Thyroid gland (tissue), 4 donors: ENCODE results near the gene NEDD4L. TPM values are rescaled to one million over a fixed set of nuclear protein-coding genes. Genes with fewer than 3 reads are reported as not detected.
"Not testable (repeated sequence)": the region's sequence is repeated elsewhere in the genome, so short reads cannot be mapped to it uniquely, and the experiment has no call there.

Experiments used
- DNase-seq, 2 donors: peaks; one replicate each; pipeline ENCODE4 v3.0.0-alpha.2; 2019
- H3K27ac ChIP-seq, 3 donors: fragments of 200-600 bp; sonication (generic); 1 replicate in 2 of 3; 2 replicates in 1 of 3; pipeline ENCODE4 v1.5.1; 2016 to 2019; ENCODE audit warnings: mild to moderate bottlenecking in 1 of 3, moderate library complexity in 1 of 3
- H3K27me3 ChIP-seq: fragments of 200-600 bp; sonication (generic); one replicate; pipeline ENCODE4 v1.5.1; 2019
- H3K36me3 ChIP-seq, 2 donors: fragments of 200-600 bp; sonication (generic); one replicate each; pipeline ENCODE4 v1.5.1; 2016 to 2019
- H3K4me1 ChIP-seq, 2 donors: fragments of 200-600 bp; sonication (generic); one replicate each; pipeline ENCODE4 v1.5.1; 2017 to 2019
- H3K4me3 ChIP-seq, 3 donors: fragments of 200-600 bp; sonication (generic); replicated peaks in 1 of 3; 1 replicate in 2 of 3; 2 replicates in 1 of 3; pipeline ENCODE4 v1.5.1; 2016; ENCODE audit warnings: mild to moderate bottlenecking in 1 of 3
- H3K9me3 ChIP-seq: fragments of 200-600 bp; sonication (generic); one replicate; pipeline ENCODE4 v1.5.1; 2017
- POLR2A ChIP-seq, 2 donors: fragments of 450-650 bp; IDR thresholded peaks; one replicate each; pipeline ENCODE4 v1.6.1; 2017; ENCODE audit warnings: antibody characterized with exemption in 2 of 2, mild to moderate bottlenecking in 2 of 2, moderate library complexity in 1 of 2
- WGBS, 2 donors: methylation state at CpG; one replicate each; pipeline ENCODE4 v1.1.5; 2017; 5-methylcytosine and 5-hydroxymethylcytosine counted together
- intact Hi-C: fragments of 100-400 bp; cut with DNase I; formaldehyde crosslinking; loops from one replicate; pipeline ENCODE4 v1.15.1; 2023
- total RNA-seq, 4 donors: library from RNA; depleted of rRNA; stranded (reverse); fragments of >200 nt; gene quantifications; one replicate each; pipeline ENCODE4 v1.2.3, GENCODE V29; 2016
- TF ChIP-seq, protein P1 (sequence below), 6 experiments: fragments of 200-600 bp in 3 of 6; fragments of 450-650 bp in 3 of 6; sonication (generic) in 3 of 6; IDR thresholded peaks; one replicate each; pipeline ENCODE4 v1.5.1; 2016 to 2019; ENCODE audit warnings: antibody characterized with exemption in 6 of 6, mild to moderate bottlenecking in 2 of 6, inconsistent platforms in 1 of 6, moderate library complexity in 1 of 6

Gene NEDD4L
- total RNA-seq, 4 donors from 2014 or later = 61.5 to 105 (median 78.0) TPM

DNA sequence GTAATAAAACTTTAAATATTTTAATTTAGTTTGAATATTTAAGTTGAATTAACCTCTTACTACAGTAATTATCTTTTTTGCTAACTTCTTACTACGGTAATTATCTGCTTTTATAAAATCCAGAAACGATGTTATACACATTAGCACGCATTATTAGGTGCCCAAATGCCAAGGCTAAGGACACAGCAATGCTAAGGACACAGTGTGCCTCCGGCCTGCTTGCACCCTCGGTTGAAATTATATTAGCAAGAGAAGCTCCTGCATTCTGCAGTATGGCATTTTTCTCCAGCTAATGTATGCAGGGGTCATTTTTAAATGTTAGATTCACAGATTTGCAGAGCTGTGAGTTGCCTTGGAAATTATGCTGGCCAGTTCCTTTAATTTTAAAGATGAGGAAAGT is 220.0 kb downstream of the NEDD4L start:
- H3K27ac ChIP-seq = peak overlapping the region; percentile 74 to 93 (median 89)
- WGBS, 2 donors = 69 to 73% methylated on average over 5 of the region's 5 CpGs
- H3K4me3 ChIP-seq = no peak overlapping the region
- DNase-seq = no peak
- H3K36me3 ChIP-seq = no peaks in the 10 kb centered on the region
- no peaks in the 10 kb centered on the region for H3K9me3 ChIP-seq
- H3K27me3 ChIP-seq = no peaks in the 10 kb centered on the region
- intact Hi-C loops = no loop called here
- TF ChIP-seq, protein P1, sequence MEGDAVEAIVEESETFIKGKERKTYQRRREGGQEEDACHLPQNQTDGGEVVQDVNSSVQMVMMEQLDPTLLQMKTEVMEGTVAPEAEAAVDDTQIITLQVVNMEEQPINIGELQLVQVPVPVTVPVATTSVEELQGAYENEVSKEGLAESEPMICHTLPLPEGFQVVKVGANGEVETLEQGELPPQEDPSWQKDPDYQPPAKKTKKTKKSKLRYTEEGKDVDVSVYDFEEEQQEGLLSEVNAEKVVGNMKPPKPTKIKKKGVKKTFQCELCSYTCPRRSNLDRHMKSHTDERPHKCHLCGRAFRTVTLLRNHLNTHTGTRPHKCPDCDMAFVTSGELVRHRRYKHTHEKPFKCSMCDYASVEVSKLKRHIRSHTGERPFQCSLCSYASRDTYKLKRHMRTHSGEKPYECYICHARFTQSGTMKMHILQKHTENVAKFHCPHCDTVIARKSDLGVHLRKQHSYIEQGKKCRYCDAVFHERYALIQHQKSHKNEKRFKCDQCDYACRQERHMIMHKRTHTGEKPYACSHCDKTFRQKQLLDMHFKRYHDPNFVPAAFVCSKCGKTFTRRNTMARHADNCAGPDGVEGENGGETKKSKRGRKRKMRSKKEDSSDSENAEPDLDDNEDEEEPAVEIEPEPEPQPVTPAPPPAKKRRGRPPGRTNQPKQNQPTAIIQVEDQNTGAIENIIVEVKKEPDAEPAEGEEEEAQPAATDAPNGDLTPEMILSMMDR (IDR thresholded peaks at IDR 0.05) = no peak
- no peak for TF ChIP-seq POLR2A (IDR thresholded peaks at IDR 0.05)
- peaks cover 31 to 40% of the 10 kb centered on the region in 2 donors for H3K4me1 ChIP-seq

DNA sequence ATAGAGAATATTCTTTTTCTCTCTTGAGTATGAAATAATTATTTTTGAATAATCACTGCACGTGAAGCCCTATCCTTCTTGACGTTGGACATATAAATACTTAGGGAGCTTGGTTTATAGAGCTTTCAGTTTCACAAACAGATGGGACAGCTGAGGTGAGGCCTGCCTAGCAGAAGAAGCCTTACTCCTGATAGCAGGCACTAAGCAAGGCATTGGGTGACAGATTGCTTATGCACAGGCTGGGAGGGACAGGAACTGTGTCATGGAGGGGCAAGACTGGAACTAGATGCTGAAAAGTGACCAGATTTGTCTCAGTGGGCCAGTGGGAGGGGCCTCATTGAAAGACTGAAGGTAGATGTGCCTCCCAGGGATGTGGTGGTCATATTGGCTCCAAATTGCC is 220.8 kb downstream of the NEDD4L start:
- WGBS, 2 donors = 89 to 95% methylated on average over 2 of the region's 2 CpGs
- no peaks in the 10 kb centered on the region for H3K27me3 ChIP-seq
- H3K4me1 ChIP-seq = peaks cover 38 to 47% of the 10 kb centered on the region in 2 donors
- no peaks in the 10 kb centered on the region for H3K36me3 ChIP-seq
- peak overlapping the region in 1 of 3 donors; percentile 27 for H3K27ac ChIP-seq
- intact Hi-C loops = no loop called here
- no peak for TF ChIP-seq POLR2A (IDR thresholded peaks at IDR 0.05)
- TF ChIP-seq, protein P1 (IDR thresholded peaks at IDR 0.05) = no peak
- no peak overlapping the region for H3K4me3 ChIP-seq
- no peaks in the 10 kb centered on the region for H3K9me3 ChIP-seq
- no peak for DNase-seq

DNA sequence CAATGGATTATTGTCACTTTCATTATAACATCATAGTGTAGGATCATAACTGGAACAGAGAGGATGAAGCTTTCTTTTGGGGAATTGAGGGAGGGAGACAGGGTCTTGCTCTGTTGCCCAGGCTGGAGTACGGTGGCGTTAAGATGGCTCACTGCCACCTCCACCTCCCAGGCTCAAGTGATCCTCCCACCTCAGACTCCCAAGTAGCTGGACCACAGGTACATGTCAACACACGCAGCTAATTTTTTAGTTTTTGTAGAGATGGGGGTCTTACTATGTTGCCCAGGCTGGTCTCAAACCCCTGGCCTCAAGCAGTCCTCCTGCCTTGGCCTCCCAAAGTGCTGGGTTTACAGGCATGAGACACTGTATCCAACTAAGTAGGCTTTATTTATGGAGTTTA is 221.5 kb downstream of the NEDD4L start:
- H3K4me1 ChIP-seq = peaks cover 42 to 52% of the 10 kb centered on the region in 2 donors
- DNase-seq, H3K9me3 ChIP-seq, intact Hi-C loops, H3K36me3 ChIP-seq, H3K27me3 ChIP-seq, H3K4me3 ChIP-seq: not testable (repeated sequence)
- H3K27ac ChIP-seq = peak overlapping the region in 1 of 3 donors; percentile 27
- WGBS, 2 donors = 94 to 97% methylated on average over 3 of the region's 3 CpGs

DNA sequence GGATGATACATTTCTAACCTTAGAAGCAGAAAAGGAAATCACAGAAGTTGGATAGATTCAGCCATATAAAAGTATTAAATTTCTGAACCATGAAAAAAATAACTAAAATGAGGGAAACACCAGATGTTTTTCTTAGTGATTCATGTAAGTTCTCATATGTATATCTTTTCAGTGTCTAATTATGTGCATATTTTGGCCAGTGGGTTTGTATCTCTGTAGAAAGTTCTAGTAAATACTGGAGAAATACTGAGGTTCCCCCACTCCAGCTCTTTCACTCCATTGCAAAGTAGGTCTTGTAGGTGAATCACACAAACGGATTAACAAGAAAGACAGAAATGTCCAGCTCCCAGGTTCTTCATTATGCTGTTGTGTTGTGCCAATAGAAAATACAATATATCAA is 222.3 kb downstream of the NEDD4L start:
- peaks cover 43 to 56% of the 10 kb centered on the region in 2 donors for H3K4me1 ChIP-seq

DNA sequence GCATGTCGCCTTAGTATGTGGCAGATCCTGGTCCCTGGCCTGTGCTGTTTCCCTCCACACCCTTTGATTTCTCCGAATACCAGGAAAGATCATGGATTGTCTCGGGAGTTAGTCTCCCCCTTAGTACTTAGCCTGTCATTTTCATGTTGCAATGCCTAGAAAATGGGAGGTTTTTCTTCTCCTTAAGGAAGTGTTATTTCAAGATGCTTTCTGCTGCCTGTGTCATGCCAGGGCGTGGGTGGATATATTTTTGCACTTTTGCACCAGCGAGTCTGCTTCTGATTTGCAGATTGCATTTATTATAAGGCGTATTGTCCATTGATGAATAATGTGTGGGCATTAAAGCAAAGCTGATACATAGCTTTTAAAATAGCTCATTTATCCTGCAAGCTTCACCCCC is 223.5 kb downstream of the NEDD4L start:
- no peak for DNase-seq
- Histone ChIP-seq H3K9me3 (no peaks in the 10 kb centered on the region), H3K27me3 (no peaks in the 10 kb centered on the region), H3K36me3 (no peaks in the 10 kb centered on the region), H3K4me3 (no peak overlapping the region), H3K27ac (no peak overlapping the region), H3K4me1 (peaks cover 34 to 51% of the 10 kb centered on the region in 2 donors)
- WGBS, 2 donors = 88 to 91% methylated on average over 6 of the region's 6 CpGs
- intact Hi-C loops = no loop called here
- TF ChIP-seq, protein P1 (IDR thresholded peaks at IDR 0.05) = no peak
- TF ChIP-seq POLR2A (IDR thresholded peaks at IDR 0.05) = no peak

More for the DNA sequence above, 222.3 kb downstream of the NEDD4L start:
- Histone ChIP-seq H3K9me3 (no peaks in the 10 kb centered on the region), H3K27ac (no peak overlapping the region), H3K4me3 (no peak overlapping the region), H3K27me3 (no peaks in the 10 kb centered on the region), H3K36me3 (no peaks in the 10 kb centered on the region)
- 80 to 81% methylated on average over 1 of the region's 1 CpG for WGBS, 2 donors
- DNase-seq = no peak
- TF ChIP-seq, protein P1 (IDR thresholded peaks at IDR 0.05) = no peak
- no peak for TF ChIP-seq POLR2A (IDR thresholded peaks at IDR 0.05)
- intact Hi-C loops = no loop called here

DNA sequence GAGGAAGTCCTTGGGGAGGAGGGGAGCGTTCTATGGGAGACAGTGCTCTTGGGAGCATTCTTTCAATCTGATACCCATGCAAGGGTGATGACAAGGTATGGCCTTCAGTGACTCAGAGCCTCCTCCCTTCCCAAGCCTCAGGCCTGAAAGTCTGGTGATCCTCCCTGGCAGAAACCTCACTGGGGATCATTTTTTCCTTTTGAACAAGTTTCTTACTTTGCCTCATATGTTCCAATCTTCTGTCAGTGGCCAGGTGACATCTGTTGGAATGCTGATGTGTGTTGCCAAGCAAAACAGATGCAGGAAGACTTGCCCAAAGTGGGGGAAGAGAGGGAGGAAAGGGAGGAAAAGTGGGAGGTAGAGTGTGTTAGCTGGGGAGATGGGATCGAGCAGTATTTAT is 224.8 kb downstream of the NEDD4L start:
- Histone ChIP-seq H3K9me3 (no peaks in the 10 kb centered on the region), H3K27me3 (no peaks in the 10 kb centered on the region), H3K4me3 (no peak overlapping the region), H3K36me3 (no peaks in the 10 kb centered on the region), H3K27ac (peak overlapping the region; percentile 3 to 84 (median 74)), H3K4me1 (peaks cover 23 to 43% of the 10 kb centered on the region in 2 donors)
- TF ChIP-seq POLR2A (IDR thresholded peaks at IDR 0.05) = no peak
- TF ChIP-seq, protein P1 (IDR thresholded peaks at IDR 0.05) = no peak
- 71 to 72% methylated on average over 2 of the region's 2 CpGs for WGBS, 2 donors
- intact Hi-C loops = no loop called here
- peak in 1 of 2 donors; percentile 32 for DNase-seq
